Stimulated activated CD4-positive, alpha-beta T cell treated with anti-CD3 and anti-CD28 coated beads, Interleukin-1b, Interleukin-23, amount 100 ng/mL, for 24 hours (primary cell): ENCODE data around the gene PLD2.
"Not testable (repeated sequence)": the region's sequence is repeated elsewhere in the genome, so short reads cannot be mapped to it uniquely, and the experiment has no call there.

Source experiments
- DNase-seq, 4 experiments: peaks; one replicate each; pipeline ENCODE4 v3.0.0-alpha.2; 2020; ENCODE audit warnings: low read depth in 4 of 4, low spot score in 1 of 4

The PLD2 gene

DNA sequence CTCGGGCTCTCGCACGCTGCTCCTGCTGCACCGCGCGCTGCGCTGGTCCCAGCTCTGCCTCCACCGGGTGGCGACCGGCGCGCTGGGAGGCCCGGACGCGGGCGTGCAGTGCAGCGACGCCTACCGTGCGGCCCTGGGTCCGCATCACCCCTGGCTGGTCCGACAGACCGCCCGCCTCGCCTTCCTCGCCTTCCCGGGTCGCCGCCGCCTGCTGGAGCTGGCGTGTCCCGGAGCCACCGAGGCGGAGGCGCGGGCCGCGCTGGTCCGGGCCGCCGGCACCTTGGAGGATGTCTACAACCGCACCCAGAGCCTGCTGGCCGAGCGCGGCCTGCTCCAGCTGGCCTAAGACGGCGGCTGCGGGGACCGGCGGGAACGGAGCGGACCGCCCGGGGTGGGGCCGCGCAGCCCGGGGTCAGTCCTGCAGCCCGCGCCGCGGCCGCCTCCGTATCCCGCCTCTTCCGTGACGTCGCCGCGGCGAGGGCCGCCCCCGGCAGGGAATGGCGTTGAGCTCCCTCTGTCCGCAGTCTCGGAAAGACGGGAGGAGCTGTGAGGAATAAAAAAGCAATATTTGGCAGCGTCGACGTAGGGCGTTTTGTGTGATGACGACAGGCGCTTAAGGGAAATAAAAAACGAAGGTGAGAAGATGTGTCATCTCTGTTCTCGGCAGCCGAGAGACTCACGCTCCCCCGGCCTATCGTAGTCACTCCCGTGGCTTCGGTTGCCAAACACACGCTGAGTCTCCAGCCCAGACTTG is 16.8 kb upstream of the PLD2 start:
- peak in 3 of 4 experiments; percentile 48 to 79 (median 62) for DNase-seq

- no peak for DNase-seq
Measured at GRCh38 chr17:4790705-4791088, 16.3 kb upstream of the PLD2 start.

GRCh38 chr17:4795168-4795567 is 11.8 kb upstream of the PLD2 start:
- no peak for DNase-seq

DNA sequence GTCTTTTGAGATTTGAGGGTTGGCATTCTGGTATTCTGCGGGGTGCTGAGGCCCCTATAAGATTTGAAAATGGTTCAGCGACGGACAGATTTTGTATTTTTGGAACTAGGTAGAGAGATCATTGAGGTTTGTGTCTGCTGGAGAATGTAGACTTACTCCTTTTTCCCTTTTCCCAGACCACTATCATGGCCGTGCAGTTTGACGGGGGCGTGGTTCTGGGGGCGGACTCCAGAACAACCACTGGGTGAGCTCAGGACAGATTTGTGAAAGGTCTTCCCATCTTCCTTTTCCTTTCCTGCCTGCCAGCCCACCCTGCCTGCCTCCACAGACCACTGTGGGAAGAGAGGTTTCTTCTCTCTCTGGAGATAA is 10.4 kb upstream of the PLD2 start:
- no peak for DNase-seq

DNA sequence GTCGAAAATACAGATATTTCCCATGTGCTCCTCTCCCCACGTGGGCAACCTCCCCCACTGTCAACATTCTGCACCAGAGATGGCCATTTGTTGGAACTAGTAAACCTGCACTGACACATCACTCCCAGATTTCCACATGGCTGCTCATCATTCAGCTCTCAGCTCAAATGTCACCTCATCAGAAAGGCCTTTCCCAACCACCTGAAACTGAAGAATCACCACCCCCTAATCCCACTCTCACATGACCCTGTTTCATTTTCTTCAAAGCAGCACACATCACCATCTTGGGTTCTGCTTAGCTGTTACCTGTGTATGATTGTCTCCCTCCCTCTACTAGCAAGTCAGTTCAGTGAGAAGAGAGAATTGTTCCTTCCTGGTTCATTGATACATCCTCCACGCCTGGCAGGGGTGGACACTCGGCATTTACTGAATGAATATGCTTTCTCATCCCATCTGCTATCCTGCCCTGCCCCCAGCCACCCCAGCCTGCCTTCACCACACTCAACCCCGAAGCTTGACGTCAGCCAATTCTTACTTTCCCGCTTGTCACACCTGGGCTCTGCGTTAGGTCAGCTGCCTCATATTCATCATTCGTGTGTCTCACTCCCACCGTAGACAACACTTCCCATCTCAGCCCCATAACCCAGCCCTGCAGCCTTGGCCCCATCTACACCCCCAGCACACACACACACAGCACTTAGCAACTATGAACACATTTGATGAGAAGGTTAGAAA is 6.3 kb upstream of the PLD2 start:
- DNase-seq = no peak

DNA sequence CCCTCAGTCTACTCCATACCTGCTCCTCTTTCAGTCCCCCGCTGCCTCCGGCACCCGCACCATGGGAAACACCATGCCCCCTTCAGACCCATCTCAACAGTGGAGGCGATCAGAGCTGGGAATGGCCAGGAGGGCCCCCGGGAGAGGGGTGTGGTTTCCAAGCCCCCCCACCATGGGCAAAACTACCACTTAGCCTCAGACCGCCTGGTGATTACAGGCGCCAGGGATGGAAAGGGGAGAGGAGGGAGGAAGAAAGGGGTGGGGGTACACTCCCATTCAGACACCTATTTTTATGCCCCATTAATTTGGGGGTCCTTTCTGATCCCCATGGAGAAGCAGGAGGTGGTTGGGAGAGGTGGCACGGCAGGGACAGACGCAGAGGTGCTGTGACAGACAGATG is 4.7 kb upstream of the PLD2 start, which contains the start of gene C17orf114:
C17orf114 (minus strand) TSS at position 101 of the 400 bp plus-strand sequence.
- no peak for DNase-seq

DNA sequence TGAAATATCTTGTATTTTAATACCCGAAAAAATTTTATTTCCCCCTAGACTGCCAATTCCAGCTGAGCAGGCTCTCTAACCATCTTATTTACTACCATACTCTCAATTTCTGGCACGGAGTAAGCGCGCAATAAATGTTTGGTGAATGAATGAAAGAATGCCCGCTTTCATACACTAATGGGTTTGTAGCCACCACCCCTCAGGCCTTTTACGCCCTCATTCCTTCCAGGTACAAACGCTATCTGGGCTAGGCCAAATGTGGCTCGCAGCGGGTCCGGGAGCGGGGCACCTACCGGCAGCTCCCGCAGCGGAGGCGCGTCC is 536 bp upstream of the PLD2 start:
- no peak for DNase-seq

DNA sequence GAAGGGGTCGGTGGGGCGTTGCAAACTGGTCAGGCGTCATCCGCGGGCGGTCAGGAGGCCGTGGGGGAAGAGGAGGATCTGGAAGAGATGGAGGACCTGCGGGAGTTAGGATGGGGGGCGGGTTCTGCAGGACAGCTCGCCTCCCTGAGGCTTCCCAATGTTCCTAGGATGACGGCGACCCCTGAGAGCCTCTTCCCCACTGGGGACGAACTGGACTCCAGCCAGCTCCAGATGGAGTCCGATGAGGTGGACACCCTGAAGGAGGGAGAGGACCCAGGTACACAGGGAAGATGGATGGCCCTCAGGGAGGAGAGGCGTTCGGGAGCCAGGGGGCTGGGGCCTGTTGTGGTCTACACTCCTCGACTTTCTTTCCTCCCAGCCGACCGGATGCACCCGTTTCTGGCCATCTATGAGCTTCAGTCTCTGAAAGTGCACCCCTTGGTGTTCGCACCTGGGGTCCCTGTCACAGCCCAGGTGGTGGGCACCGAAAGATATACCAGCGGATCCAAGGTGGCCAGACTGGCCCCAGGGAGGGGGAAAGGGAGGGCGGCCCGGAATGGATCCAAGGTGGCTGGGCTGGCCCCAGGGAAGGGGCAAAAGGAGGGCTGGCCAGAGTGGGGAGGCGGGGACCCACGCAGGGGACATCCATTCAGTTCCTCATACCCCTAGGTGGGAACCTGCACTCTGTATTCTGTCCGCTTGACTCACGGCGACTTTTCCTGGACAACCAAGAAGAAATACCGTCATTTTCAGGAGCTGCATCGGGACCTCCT is 839 bp downstream of the PLD2 start:
- DNase-seq = no peak

DNA sequence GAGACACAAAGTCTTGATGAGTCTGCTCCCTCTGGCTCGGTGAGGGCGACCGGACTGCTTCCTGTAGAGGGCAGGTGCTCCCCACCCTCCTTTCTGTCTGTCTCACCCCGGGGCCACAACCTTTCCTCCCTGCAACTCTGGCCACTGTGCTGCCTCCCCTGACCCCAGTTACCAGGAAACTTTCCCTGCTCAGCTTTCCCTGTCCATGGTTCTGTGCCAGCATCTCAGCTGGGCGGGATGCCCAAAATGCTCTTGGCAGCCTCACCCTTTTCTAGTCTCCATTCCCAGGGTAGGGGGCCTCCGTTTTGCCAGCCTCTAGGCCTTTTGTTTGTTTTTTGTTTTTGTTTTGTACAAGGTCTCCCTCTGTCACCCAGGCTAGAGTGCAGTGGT is 1.4 kb downstream of the PLD2 start:
- DNase-seq = no peak

- no peak for DNase-seq
Measured at GRCh38 chr17:4810696-4811290, 3.8 kb downstream of the PLD2 start.

DNA sequence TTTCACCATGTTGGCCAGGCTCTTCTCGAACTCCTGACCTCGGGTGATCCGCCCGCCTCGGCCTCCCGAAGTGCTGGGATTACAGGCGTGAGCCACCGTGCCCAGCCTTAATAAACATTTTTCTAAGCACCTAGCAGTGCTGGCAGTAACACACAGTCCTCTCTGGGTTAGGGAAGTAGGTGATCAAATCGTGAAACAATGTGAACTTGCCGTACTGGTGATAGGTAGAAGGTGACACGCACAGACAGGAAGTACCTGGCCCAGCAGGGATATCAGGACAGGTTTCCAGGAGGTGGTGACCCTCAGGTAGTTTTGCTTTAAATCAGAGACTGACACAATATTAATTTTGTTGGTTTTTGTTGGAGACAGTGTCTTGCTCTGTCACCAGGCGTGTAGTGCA is 4.5 kb downstream of the PLD2 start:
- DNase-seq = no peak

DNA sequence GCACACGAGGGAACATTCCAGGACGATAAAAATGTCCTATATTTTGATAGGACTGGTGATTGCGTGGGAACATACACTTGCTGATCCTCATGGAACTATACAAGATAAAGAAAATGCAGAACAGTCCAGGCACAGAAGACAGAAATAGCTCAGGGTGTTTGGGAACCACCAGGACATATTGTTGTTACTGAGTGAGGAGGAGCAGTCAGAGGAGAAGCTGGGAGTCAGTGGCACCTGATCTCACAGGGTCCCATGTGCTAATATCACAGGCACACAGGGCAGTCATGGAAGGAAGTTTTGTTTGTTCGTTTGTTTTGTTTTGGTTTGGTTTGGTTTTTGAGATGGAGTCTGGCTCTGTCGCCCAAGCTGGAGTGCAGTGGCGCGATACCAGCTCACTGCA is 5.7 kb downstream of the PLD2 start:
- DNase-seq = no peak

DNA sequence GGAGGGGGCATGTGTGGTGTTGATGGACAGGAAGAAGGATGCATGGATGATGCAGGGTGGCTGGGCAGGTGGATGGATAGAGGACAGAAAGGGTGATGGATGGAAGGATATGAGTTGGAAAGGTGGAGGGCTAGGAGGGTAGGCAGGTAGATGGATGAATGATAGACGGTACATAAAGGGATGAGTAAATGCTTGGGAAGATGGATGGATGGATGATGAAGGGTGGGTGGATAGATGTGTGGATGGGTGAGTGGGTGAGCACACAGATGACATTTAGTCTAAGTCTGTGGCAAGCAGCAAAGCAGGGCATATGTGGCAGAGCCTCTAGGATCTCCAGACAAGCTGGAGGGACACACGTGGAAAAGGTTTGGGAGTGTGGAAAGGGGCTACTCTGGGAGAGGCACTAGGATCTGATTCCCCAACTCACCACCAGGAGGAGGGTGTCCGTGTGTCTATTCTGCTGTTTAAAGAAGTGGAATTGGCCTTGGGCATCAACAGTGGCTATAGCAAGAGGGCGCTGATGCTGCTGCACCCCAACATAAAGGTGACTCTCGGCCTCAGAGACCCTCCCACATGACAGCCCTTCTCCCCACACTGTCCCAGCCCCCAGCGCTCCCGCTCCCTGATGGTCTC is 8.2 kb downstream of the PLD2 start:
- no peak for DNase-seq

- no peak for DNase-seq
Measured at GRCh38 chr17:4816826-4817225, 9.9 kb downstream of the PLD2 start.

DNA sequence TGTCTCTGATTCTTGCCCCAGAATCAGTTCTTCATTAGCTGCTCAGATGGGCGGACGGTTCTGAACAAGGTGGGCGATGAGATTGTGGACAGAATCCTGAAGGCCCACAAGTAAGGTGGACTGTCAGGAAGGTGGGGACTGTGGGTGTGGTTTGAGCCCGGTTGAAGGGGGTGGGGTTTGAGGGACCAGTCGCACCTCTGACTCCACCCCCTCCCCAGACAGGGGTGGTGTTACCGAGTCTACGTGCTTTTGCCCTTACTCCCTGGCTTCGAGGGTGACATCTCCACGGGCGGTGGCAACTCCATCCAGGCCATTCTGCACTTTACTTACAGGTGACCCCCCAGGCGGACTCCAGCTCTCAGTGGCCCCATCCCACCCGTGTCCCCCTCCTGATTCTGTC is 11.3 kb downstream of the PLD2 start:
- no peak for DNase-seq

DNA sequence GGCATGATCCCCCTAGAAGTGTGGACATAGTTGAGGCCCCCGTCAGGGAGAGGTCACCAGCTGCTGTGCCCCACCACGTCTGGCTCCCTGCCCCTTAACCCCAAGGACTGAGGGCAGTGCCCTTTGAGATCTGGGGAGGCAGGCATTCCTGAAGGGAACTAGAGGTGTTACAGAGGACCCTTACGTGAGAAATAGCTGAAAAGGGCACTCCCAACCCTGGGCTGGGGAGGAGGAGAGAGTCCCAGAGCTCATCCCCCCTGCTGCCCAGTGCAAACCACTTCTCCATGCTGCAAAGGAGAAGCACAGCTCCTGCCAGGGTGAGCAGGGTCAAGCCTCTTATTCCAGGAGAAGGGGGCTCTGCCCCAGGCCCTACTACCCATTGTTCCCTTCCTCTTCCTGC is 15.9 kb downstream of the PLD2 start:
- no peak for DNase-seq

DNA sequence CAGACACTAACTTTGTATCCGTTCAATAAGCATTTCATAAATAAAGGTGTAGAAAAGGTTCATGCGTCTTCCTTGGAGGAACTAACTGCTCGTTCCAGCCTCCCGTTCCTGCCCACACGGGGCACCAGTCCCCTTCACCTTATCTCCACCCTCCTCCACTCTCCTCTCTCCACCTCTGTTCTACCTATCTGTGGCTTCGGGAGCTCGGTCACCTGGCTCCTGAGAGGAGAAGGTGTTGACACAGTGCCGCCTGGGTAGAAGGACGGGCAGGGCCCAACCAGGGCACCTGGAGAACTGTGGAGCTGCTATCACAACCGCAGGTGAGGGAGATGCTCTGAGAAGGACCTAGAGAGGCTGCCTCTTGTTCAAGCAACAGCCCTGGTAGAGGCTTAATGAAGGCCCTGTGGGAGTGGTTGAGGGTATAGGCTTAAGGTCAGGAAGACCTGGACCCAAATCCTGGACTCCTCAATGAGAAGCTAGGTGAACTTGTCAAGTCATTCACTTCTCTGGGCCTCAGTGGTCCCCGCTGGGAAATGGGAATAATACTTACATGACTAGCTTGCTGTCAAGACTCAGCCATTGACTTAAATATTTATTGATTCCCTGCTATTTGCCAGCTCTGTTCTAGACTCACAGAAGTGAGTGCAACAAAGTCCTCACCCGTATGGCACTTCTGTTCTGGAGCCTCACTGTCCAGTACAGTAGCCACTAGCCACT is 16.6 kb downstream of the PLD2 start:
- DNase-seq = no peak

GRCh38 chr17:4827399-4827798 is 20.4 kb downstream of the PLD2 start:
- DNase-seq = no peak

DNA sequence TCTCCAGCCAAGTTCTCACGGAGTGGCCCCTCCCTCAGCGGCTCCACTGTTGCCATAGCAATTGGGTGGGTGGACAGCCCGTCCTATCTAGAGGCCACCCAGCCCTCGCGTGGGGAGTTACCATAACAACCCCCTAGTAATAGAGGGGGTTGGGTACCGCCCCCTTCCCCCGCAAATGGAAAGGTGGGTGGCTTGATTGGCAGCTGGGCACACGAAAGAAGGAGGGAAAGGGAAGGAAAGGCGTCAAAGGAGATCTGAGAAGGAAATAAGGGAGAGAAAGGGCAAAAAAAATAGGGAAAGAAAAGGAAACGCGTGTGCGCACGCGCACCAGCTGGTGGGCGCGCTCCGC is 25.9 kb downstream of the PLD2 start:
- DNase-seq = not testable (repeated sequence)

GRCh38 chr17:4833178-4833940 is 26.4 kb downstream of the PLD2 start, which contains the start of gene MINK1:
Gene MINK1, plus strand, starts transcription at chr17:4833340. Its CDS starts 244 bp downstream, at chr17:4833584.
- peak; percentile 62 to 83 (median 70) for DNase-seq
